ENCODE measurements around the gene SLIT3. TPM values are rescaled to one million over a fixed set of nuclear protein-coding genes. Genes with fewer than 3 reads are reported as not detected.

Gene SLIT3
- total and polyA plus RNA-seq, 9 of the 15 experiments (the other 6 are each of a cell fraction or from before 2014, with no cell fraction given), result 0.01 to 0.04 TPM; not detected in 7

- TF ChIP-seq ARID4B (CRISPR knock-in tag; IDR thresholded peaks at IDR 0.05) (no peak), POLR2AphosphoS5 (IDR thresholded peaks at IDR 0.05; ENCODE audit: control insufficient read depth, insufficient read depth, low read depth, low read length) (0 out of 2 replicates have a peak, but pooled peaks have one; percentile 39), CBX2 (IDR thresholded peaks at IDR 0.05; ENCODE audit: insufficient read depth, low read length, poor library complexity, severe bottlenecking) (no peak), SAFB (IDR thresholded peaks at IDR 0.05; ENCODE audit: borderline replicate concordance, low read depth, low read length) (no peak), SREBF2 (CRISPR knock-in tag; IDR thresholded peaks at IDR 0.05) (no peak), SIN3B (IDR thresholded peaks at IDR 0.05; ENCODE audit: low read depth) (no peak), ZNF318 (IDR thresholded peaks at IDR 0.05; ENCODE audit: borderline replicate concordance in 1 of 2, low read depth in 1 of 2) (no peak), ZNF277 (CRISPR knock-in tag; IDR thresholded peaks at IDR 0.05; ENCODE audit: borderline replicate concordance) (no peak), SOX6 (IDR thresholded peaks at IDR 0.05) (0 out of 2 replicates have a peak, but pooled peaks have one; percentile 13), ZSCAN29 (IDR thresholded peaks at IDR 0.05) (no peak), CEBPB (tag; IDR thresholded peaks at IDR 0.05) (no peak), ZNF197 (CRISPR knock-in tag; IDR thresholded peaks at IDR 0.05; ENCODE audit: low read depth) (no peak), WHSC1 (IDR thresholded peaks at IDR 0.05; ENCODE audit: low read length) (no peak), CGGBP1 (CRISPR knock-in tag; IDR thresholded peaks at IDR 0.05) (no peak)
Observed at GRCh38 chr5:168693297-168693696, 607.6 kb downstream of the SLIT3 start (continued).
